K562 (cell line): ENCODE data around the gene ANO6. TPM values are rescaled to one million over a fixed set of nuclear protein-coding genes. Genes with fewer than 3 reads are reported as not detected.

Source experiments
- ATAC-seq: fragments of 200-7000 bp; cut with Tn5 transposase; 3 replicates; pipeline ENCODE4 v1.9.1; 2020; ENCODE audit warnings: moderate library complexity
- BruUV-seq: library from RNA; stranded (reverse); fragments of 400-500 nt; replicated peaks from 2 replicates; lab custom pipeline; 2021; lab: Mats Ljungman, UMichigan
- CTCF ChIA-PET: fragments of 300-600 bp; formaldehyde crosslinking; extraction: SDS; loops from one replicate; lab custom pipeline; 2021; ENCODE audit warnings: low intra/inter-chr PET ratio; lab: Yijun Ruan, JAX
- POLR2A ChIA-PET: fragments of 300-600, 350-650 bp; sonication (Branson Sonifier 250); formaldehyde crosslinking; extraction: SDS; loops from one replicate; lab custom pipeline; 2021; ENCODE audit warnings: antibody characterized with exemption, inconsistent platforms; lab: Yijun Ruan, JAX
- DNase-seq, 4 experiments: peaks; one replicate each; pipeline versions ENCODE4 v3.0.0 to v3.0.0-alpha.2; 2011 to 2018; ENCODE audit warnings: low spot score in 3 of 4, mixed read lengths in 3 of 4; ENCODE audit errors: extremely low read depth in 1 of 4
- FAIRE-seq: peaks from 2 replicates; lab custom pipeline; 2011; peaks lifted over from hg19 to GRCh38; lab: Jason Lieb, UNC
- H2AFZ ChIP-seq: 2 replicates; pipeline ENCODE4 v1.6.0; 2011; ENCODE audit warnings: low read depth, low read length, control low read depth, inconsistent platforms
- H3K27ac ChIP-seq: fragments of 200-600 bp; 3 replicates; pipeline ENCODE4 v1.8.0; 2011; ENCODE audit warnings: low read depth, mild to moderate bottlenecking, control low read depth, inconsistent platforms, low read length, moderate library complexity, mixed read lengths; ENCODE audit errors: extremely low read depth
- H3K27me3 ChIP-seq, 2 experiments: fragments of 300-600 bp in 1 of 2; 2 replicates in 1 of 2; 3 replicates in 1 of 2; pipeline versions ENCODE4 v1.6.0 to v1.8.0; 2011; ENCODE audit warnings: inconsistent platforms in 2 of 2, low read length in 2 of 2, mild to moderate bottlenecking in 1 of 2, mixed read lengths in 1 of 2, moderate library complexity in 1 of 2; ENCODE audit not compliant: control insufficient read depth in 2 of 2, insufficient read depth in 2 of 2
- H3K36me3 ChIP-seq: fragments of 300-600 bp; 3 replicates; pipeline ENCODE4 v1.8.0; 2011; ENCODE audit warnings: mild to moderate bottlenecking, low read length, inconsistent platforms; ENCODE audit not compliant: control insufficient read depth, insufficient read depth
- H3K4me1 ChIP-seq, 2 experiments: fragments of 200-600 bp in 1 of 2; replicated peaks in 1 of 2; 2 replicates in 1 of 2; 3 replicates in 1 of 2; pipeline versions ENCODE4 v1.5.1 to v1.8.0; 2011; ENCODE audit warnings: inconsistent platforms in 2 of 2, low read length in 2 of 2, mild to moderate bottlenecking in 1 of 2, mixed read lengths in 1 of 2, moderate library complexity in 1 of 2; ENCODE audit not compliant: control insufficient read depth in 2 of 2, insufficient read depth in 2 of 2
- H3K4me2 ChIP-seq: 2 replicates; pipeline ENCODE4 v1.6.1; 2011; ENCODE audit warnings: low read length, control low read depth, inconsistent platforms, mixed read lengths; ENCODE audit not compliant: insufficient read depth
- H3K4me3 ChIP-seq: fragments of 200-600 bp; sonication (generic), shearing (Covaris generic); 2 replicates; pipeline ENCODE4 v1.5.1; 2016; ENCODE audit warnings: control low read depth, inconsistent platforms
- H3K79me2 ChIP-seq: fragments of 200-600 bp; 3 replicates; pipeline ENCODE4 v1.8.0; 2011; ENCODE audit warnings: low read length, inconsistent platforms; ENCODE audit not compliant: control insufficient read depth, insufficient read depth
- H3K9ac ChIP-seq, 2 experiments: 2 replicates each; pipeline versions ENCODE4 v1.6.0 to v1.6.1; 2011; ENCODE audit warnings: low read depth in 2 of 2, low read length in 2 of 2, control low read depth in 1 of 2, inconsistent platforms in 1 of 2, mild to moderate bottlenecking in 1 of 2, mixed read lengths in 1 of 2; ENCODE audit not compliant: insufficient read depth in 1 of 2
- H3K9me1 ChIP-seq: one replicate; pipeline ENCODE4 v1.6.0; 2011; ENCODE audit warnings: inconsistent platforms, mild to moderate bottlenecking, low read length, moderate library complexity; ENCODE audit not compliant: control insufficient read depth, insufficient read depth
- H3K9me3 ChIP-seq: replicated peaks from 2 replicates; pipeline ENCODE4 v1.5.1; 2011; ENCODE audit warnings: low read depth, low read length, inconsistent platforms; ENCODE audit not compliant: control insufficient read depth, insufficient read depth
- H4K20me1 ChIP-seq: replicated peaks from 2 replicates; pipeline ENCODE4 v1.6.1; 2011; ENCODE audit warnings: low read length, inconsistent platforms, mixed read lengths; ENCODE audit not compliant: control insufficient read depth, insufficient read depth
- C11orf30 ChIP-seq: fragments of 450-650 bp; IDR thresholded peaks from 2 replicates; pipeline ENCODE4 v1.6.1; 2016; ENCODE audit warnings: low read depth, mild to moderate bottlenecking
- CLOCK ChIP-seq: fragments of 250-450 bp; sonication (Bioruptor Pico); IDR thresholded peaks from 2 replicates; pipeline ENCODE4 v1.4.0; 2020; ENCODE audit warnings: mild to moderate bottlenecking, moderate library complexity, borderline replicate concordance
- JUN ChIP-seq, 2 experiments: sonication (generic) in 1 of 2; formaldehyde crosslinking in 1 of 2; IDR thresholded peaks; 2 replicates each; pipeline versions ENCODE4 v1.6.1 to v1.8.0; 2012 to 2022; ENCODE audit warnings: borderline replicate concordance in 2 of 2, mild to moderate bottlenecking in 2 of 2, improper control_type of control experiment in 1 of 2, low read depth in 1 of 2, low read length in 1 of 2, missing genetic modification reagents in 1 of 2
- MAFF ChIP-seq: IDR thresholded peaks from 2 replicates; pipeline ENCODE4 v1.6.1; 2012; ENCODE audit warnings: low read length, improper control_type of control experiment
- MAFG ChIP-seq: fragments of 450-650 bp; conservative IDR thresholded peaks from 2 replicates; pipeline ENCODE4 v1.6.1; 2016; ENCODE audit warnings: missing genetic modification characterization, missing compliant biosample characterization
- MAFK ChIP-seq: IDR thresholded peaks from 2 replicates; pipeline ENCODE4 v1.6.1; 2011; ENCODE audit warnings: low read length, improper control_type of control experiment
- MYNN ChIP-seq, 2 experiments: sonication (generic); formaldehyde crosslinking in 1 of 2; IDR thresholded peaks; 2 replicates each; pipeline versions ENCODE4 v1.5.0 to v1.6.1; 2016 to 2020; ENCODE audit warnings: antibody characterized with exemption in 1 of 2, missing genetic modification reagents in 1 of 2
- PCBP2 ChIP-seq: fragments of 200-400 bp; formaldehyde crosslinking; IDR thresholded peaks from 2 replicates; pipeline ENCODE4 v1.6.1; 2018; ENCODE audit warnings: low read length, low read depth, mild to moderate bottlenecking, moderate library complexity; ENCODE audit not compliant: poor library complexity, severe bottlenecking
- ZNF316 ChIP-seq: fragments of 450-650 bp; IDR thresholded peaks from 2 replicates; pipeline ENCODE4 v1.6.1; 2016
- WGBS: fragments of 100-300 bp; shearing (Covaris generic); methylation state at CpG from one replicate; pipeline ENCODE4 v1.1.6; 2016; ENCODE audit warnings: low coverage, mixed read lengths; ENCODE audit not compliant: insufficient coverage; ENCODE audit errors: missing lambda C conversion rate; 5-methylcytosine and 5-hydroxymethylcytosine counted together
- in situ Hi-C: fragments of 300-500 bp; cut with MboI; formaldehyde crosslinking; loops from 4 replicates; pipeline ENCODE4 v1.15.0; 2018; ENCODE audit warnings: inconsistent platforms, mixed read lengths
- intact Hi-C: fragments of 100-400 bp; cut with micrococcal nuclease; formaldehyde crosslinking; loops from 2 replicates; pipeline ENCODE4 v1.14.2; 2022
- polyA plus RNA-seq, 8 experiments: library from polyadenylated mRNA; depleted of rRNA in 4 of 8; stranded (reverse) in 5 of 8; unstranded in 3 of 8; fragments of >200 nt; fragmentation: Nextera tagmentation in 2 of 8; fragmentation: Illumina TruSeq in 1 of 8; extraction: Ambion mirVana in 2 of 8; extraction: Trizol in 1 of 8; gene quantifications; 2 replicates each; pipeline versions ENCODE4 v1.2.1 to v1.2.3, GENCODE V29; 2011 to 2014; ENCODE audit warnings: inconsistent platforms in 1 of 8, missing spikeins in 1 of 8
- total RNA-seq, 7 experiments: library from RNA; depleted of rRNA in 6 of 7; stranded (reverse); fragments of >200 nt in 6 of 7; fragmentation: Illumina TruSeq in 2 of 7; extraction: Trizol in 2 of 7; gene quantifications; 2 replicates each; pipeline versions ENCODE4 v1.2.1 to v1.2.3, GENCODE V29; 2011 to 2021; ENCODE audit warnings: low replicate concordance in 1 of 7

ANO6 gene
- total and polyA plus RNA-seq, 9 of the 15 experiments (the other 6 are each of a cell fraction or from before 2014, with no cell fraction given) = 3.5 to 24.7 (median 20.3) TPM

- no peak for TF ChIP-seq CLOCK (CRISPR knock-in tag)
- TF ChIP-seq, all 486 proteins: peak for 0
Observed at GRCh38 chr12:45220969-45221368, 5.1 kb downstream of the ANO6 start (continued).

- in situ Hi-C loops = no loop called here
- no peak for DNase-seq
- peaks cover 66% of the 10 kb centered on the region for H3K79me2 ChIP-seq
- no TSS peak for BruUV-seq
- H3K4me1 ChIP-seq = peaks cover 4 to 19% of the 10 kb centered on the region in 2 experiments
- no peaks in the 10 kb centered on the region for H3K9me3 ChIP-seq
- TF ChIP-seq MAFG (tag) (peak; percentile 70), C11orf30 (peak; percentile 74), ZNF316 (peak; percentile 84), PCBP2 (no peak), MYNN (IDR thresholded peaks at IDR 0.05) (no peak), MYNN (CRISPR knock-in tag; IDR thresholded peaks at IDR 0.05) (no peak), MAFF (peak; percentile 59; the same call in 1 of the 2 replicates), MAFK (peak; percentile 38; the same call in 1 of the 2 replicates), JUN (IDR thresholded peaks at IDR 0.05; ENCODE audit: borderline replicate concordance, low read depth, low read length) (no peak), JUN (CRISPR knock-in tag; IDR thresholded peaks at IDR 0.05; ENCODE audit: borderline replicate concordance) (no peak)
- TF ChIP-seq, all 486 proteins: peak for 5
- Histone ChIP-seq H3K9ac (no peak overlapping the region), H4K20me1 (peaks cover 8% of the 10 kb centered on the region; the same call in 1 of the 2 replicates), H3K4me2 (no peak overlapping the region), H2AFZ (no peak overlapping the region), H3K9me1 (no peaks in the 10 kb centered on the region), H3K36me3 (no peaks in the 10 kb centered on the region; the same call in 2 of the 3 replicates), H3K27ac (no peak overlapping the region), H3K4me3 (no peak overlapping the region), H3K27me3 (no peaks in the 10 kb centered on the region)
- FAIRE-seq = no peak
- intact Hi-C loops = no loop called here
- 56% methylated on average over 2 of the region's 2 CpGs for WGBS
- no peak for ATAC-seq
- ChIA-PET CTCF (no interaction called here), POLR2A (interaction anchor here (0.6 to 1.9 kb wide), 3 partner anchors 9 to 15 kb away, joined by 3 to 6 read pairs (median 6); no protein-coding TSS in a partner anchor)
Observed at GRCh38 chr12:45223868-45224267, 8.0 kb downstream of the ANO6 start.
